Measurements from ENCODE around the gene CLCN3.
"Not testable (repeated sequence)": the region's sequence is repeated elsewhere in the genome, so short reads cannot be mapped to it uniquely, and the experiment has no call there.

The CLCN3 gene

DNA sequence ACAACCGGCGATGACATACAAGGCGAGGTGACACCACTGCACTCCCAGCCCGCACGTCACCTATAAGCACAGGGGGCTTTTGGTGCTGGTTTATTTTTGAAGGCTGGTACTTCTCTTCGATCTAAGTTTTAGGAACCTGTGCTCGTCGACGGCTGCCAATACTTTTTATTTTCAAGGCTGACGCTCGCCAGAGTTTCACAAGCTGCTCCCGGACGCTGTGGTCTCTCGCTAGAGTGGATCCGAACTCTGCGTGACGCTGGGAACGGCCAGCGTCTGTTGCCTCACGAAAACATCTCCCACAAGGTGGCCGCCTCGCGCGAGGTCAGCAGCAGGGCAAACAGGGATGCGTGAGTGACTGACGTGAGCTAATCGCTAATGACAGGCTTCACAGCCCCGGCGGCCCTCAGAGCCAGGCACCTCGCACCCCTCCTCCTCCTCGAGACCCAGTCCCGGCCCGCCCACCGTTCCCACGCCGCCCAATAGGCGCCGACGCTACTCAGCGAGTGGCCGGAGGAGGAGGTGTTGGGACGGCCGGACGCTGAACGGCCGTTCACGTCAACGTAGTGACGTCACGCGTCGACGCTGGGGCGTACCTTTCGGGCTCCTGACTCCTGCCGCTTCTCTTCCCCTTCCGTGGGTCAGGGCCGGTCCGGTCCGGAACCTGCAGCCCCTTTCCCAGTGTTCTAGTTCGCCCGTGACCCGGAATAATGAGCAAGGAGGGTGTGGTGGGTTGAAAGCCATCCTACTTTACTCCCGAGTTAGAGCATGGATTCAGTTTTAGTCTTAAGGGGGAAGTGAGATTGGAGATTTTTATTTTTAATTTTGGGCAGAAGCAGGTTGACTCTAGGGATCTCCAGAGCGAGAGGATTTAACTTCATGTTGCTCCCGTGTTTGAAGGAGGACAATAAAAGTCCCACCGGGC is at the start of gene CLCN3:
Gene CLCN3 (plus strand): TSS at position 621 of the 922 bp plus-strand sequence. CDS start 15,351 bp downstream, outside the sequence.
- DNase-seq (ENCODE audit: low read depth in 3 of 3): peak; percentile 66 to 80 (median 70)

DNA sequence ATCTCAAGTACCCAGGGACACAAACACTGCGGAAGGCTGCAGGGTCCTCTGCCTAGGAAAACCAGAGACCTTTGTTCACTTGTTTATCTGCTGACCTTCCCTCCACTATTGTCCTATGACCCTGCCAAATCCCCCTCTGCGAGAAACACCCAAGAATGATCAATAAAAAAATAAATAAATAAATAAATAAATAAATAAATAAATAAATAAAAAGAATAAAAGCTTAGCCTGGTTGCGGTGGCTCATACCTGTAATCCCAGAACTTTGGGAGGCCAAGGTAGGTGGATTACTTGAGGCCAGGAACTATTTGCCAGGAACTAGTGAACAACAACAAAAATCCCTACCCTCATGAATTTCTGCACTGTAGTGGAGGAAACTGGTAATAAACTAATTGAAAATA is 49.4 kb upstream of the CLCN3 start:
- DNase-seq (ENCODE audit: low read depth in 3 of 3): not testable (repeated sequence)

GRCh38 chr4:169571435-169571834 is 48.9 kb upstream of the CLCN3 start:
- no peak for DNase-seq (ENCODE audit: low read depth in 3 of 3)

DNA sequence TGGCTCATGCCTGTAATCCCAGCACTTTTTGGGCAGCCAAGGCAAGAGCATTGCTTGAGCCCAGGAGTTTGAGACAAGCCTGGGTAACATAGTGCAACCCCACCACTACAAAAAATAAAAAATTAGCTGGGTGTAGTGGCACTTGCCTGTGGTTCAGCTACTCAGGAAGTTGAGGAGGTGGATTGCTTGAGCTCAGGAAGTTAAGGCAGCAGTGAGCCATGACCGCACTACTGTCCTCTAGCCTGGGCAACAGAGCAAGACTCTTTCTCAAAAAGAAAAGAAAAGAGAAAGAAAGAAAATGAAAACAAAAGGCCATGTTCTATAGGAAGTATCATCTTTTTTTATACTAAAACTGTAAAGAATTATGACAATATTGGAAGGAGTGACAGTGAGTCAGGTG is 46.5 kb upstream of the CLCN3 start:
- no peak for DNase-seq (ENCODE audit: low read depth in 3 of 3)

GRCh38 chr4:169582203-169582602 is 38.2 kb upstream of the CLCN3 start:
- no peak for DNase-seq (ENCODE audit: low read depth in 3 of 3)

GRCh38 chr4:169582706-169583105 is 37.7 kb upstream of the CLCN3 start:
- DNase-seq (ENCODE audit: low read depth in 3 of 3): no peak

GRCh38 chr4:169583563-169583962 is 36.8 kb upstream of the CLCN3 start:
- no peak for DNase-seq (ENCODE audit: low read depth in 3 of 3)

DNA sequence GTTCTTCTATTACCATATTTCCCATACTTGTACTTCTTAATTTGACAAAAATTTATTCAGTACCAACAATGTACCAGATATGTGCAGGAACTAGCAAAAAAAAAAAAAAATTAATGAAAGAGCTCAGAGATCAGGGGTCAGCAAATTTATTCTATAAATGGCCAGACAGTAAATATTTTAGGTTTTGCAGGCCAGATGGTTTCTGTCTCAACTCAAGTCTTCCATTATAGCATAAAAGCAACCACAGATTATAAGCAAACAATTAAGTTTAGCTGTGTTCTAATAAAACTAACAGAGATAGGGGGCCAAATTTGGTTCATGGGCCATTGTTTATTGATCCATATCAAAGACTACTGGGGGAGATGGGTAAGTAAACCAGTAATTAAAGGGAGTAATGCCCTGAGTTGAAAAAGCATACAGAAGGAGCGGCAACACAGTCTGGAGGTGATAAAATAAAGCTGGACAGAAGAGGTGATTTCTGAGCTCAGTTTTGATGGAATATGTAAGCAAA is 27.3 kb upstream of the CLCN3 start:
- no peak for DNase-seq (ENCODE audit: low read depth in 3 of 3)

DNA sequence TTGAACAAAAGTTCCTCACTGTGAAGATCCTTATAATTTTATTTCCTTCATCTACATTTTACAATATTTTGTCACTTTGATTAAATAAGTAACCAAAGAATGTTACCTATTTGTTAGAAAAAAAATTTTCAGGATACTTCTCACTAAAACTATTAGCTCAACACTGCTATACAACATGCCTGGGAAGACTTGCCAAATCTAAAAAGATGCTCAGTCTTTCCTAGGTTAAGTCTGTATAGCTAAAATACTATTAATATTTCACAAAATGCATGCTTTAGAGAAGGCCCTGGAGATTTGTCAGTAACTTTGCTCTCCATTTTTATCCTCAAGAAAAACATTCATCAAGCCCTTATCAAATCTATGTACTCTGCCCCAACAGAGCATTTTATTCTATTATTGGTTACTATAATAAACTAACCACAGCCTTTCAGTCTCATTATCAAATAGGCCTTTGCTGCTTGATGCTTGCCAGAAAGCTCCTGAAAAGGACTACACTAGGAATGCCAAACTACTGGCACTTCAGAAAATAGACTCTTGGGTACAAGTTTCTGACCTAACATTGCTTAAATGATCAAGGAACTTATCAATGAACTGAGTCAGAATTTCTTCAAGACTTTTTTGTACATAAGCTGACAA is 25.7 kb upstream of the CLCN3 start:
- no peak for DNase-seq (ENCODE audit: low read depth in 3 of 3)

- no peak for DNase-seq (ENCODE audit: low read depth in 3 of 3)
These were observed 19.2 kb upstream of the CLCN3 start for GRCh38 chr4:169601016-169601771.

DNA sequence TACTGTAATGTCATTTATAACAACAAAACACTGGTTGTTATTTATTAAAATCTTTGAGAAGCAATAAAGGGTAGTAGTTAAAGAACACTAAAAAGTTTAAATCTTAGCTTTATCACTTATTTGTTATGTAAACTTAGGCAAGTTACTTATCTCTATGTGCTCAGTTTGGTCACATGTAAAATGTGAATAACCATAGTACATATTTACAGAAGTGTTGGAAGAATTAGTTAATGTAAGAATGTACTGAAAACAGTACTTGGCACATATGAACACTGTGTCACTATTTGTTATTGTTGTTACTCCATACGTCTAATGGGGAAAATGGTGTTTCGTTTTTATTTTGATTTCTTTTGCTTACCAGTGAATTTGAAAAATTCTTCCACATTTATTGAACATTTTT is 17.1 kb upstream of the CLCN3 start:
- no peak for DNase-seq (ENCODE audit: low read depth in 3 of 3)

DNA sequence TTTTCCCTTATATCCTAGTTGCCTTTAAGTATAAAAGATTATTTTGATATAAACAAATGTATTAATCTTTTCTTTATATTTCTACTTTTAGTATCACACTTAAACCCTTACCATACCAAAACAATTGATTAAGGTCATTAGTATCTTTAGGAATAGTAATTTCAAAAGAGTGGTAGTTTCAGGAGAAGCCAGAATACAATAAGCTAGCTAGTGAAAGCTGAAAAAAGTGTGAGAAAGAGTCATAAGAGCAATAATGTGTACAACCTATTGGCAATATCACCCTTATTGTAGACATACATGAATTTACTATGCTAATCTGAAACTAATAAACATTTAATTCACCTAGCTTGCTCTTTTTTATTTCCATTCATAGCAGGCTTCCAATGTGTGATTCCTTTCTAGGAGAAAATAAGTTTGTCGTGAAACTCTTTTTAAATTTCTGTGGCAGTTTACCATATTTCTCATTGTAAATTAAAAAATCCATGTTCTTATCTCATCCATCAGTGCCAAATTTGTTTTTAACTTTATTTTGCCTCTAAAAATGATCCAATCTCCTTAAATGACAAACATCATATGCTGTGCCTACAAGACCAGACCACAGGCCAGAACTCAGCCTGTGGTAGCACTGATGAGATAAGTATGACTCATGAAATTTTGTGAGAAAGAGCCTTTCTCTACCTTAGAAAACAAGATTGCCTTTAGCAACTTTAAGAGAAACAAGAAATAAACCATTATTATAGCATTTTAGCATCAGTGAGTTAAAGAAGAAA is 16.1 kb upstream of the CLCN3 start:
- DNase-seq (ENCODE audit: low read depth in 3 of 3): no peak

DNA sequence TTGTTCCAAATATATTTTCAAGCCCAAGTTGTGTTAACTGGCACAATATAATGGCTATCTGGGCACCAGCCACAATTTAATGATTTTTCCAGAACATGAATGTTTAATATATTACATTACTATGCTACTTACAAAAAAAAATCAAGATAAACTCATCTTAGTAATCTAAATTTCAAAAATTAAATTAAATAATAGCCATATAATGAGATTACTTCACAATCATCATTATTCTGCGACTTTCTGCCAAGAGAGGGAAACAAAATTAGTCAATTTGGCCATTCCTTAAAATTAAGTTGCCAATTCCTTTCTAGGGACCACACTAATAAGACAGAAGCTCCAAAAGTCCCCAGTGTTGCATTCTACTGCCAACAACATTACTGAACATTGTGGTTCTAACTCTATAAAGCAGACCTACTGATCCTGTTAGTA is 15.5 kb upstream of the CLCN3 start:
- DNase-seq (ENCODE audit: low read depth in 3 of 3): no peak

GRCh38 chr4:169611157-169611556 is 9.2 kb upstream of the CLCN3 start:
- no peak for DNase-seq (ENCODE audit: low read depth in 3 of 3)

GRCh38 chr4:169611991-169612870 is 8.1 kb upstream of the CLCN3 start, which contains the start of gene NEK1:
Gene NEK1, minus strand, starts transcription at chr4:169612583. Its CDS starts 9,953 bp downstream, at chr4:169602630.
- DNase-seq (ENCODE audit: low read depth in 3 of 3): peak; percentile 77 to 81 (median 80)

- peak; percentile 24 to 43 (median 41) for DNase-seq (ENCODE audit: low read depth in 3 of 3)
These were observed 7.2 kb upstream of the CLCN3 start for GRCh38 chr4:169612871-169613859.

GRCh38 chr4:169615467-169616106 is 4.8 kb upstream of the CLCN3 start:
- DNase-seq (ENCODE audit: low read depth in 3 of 3): no peak

DNA sequence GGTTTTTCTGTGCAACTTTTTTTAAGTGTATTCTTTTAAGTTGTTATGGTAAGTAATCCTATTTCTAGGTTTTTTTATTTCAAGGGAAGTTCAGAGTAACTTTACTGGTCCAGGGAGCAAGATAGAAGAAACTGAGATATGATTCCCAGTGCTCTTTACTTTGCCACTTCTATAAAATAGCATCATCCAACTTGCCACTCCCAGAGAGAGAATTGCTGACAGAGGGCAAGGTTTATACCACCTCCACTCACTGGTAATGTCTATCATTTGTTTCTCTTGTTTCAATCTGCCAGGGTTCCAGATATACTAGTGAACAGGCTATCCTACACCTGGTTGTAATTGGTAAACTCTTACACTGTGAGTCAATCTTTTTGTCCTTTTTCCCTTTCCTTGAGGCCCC is 3.5 kb upstream of the CLCN3 start:
- DNase-seq (ENCODE audit: low read depth in 3 of 3): no peak
